Gastroesophageal sphincter (tissue), 4 donors: ENCODE results near the gene GALNT2. TPM values are rescaled to one million over a fixed set of nuclear protein-coding genes. Genes with fewer than 3 reads are reported as not detected.

ENCODE experiments used
- ATAC-seq: fragments of 150-250 bp; one replicate; pipeline ENCODE4 v1.9.1; 2016; ENCODE audit warnings: mild to moderate bottlenecking, moderate library complexity
- H3K27ac ChIP-seq, 4 donors: fragments of 200-600 bp; sonication (generic) in 3 of 4; 1 replicate in 3 of 4; 2 replicates in 1 of 4; pipeline ENCODE4 v1.5.1; 2016 to 2019
- H3K27me3 ChIP-seq: fragments of 200-600 bp; sonication (generic); one replicate; pipeline ENCODE4 v1.5.1; 2019
- H3K36me3 ChIP-seq, 2 donors: fragments of 200-600 bp; sonication (generic); one replicate each; pipeline ENCODE4 v1.5.1; 2019; ENCODE audit warnings: control low read depth in 1 of 2
- H3K4me1 ChIP-seq, 3 donors: fragments of 200-600 bp; sonication (generic); 1 replicate in 2 of 3; 2 replicates in 1 of 3; pipeline ENCODE4 v1.5.1; 2016 to 2019; ENCODE audit warnings: control low read depth in 2 of 3
- H3K4me3 ChIP-seq, 2 donors: fragments of 200-600 bp; sonication (generic); one replicate each; pipeline ENCODE4 v1.5.1; 2019; ENCODE audit warnings: mild to moderate bottlenecking in 1 of 2, moderate library complexity in 1 of 2
- H3K9me3 ChIP-seq, 3 donors: fragments of 200-600 bp; sonication (generic); one replicate each; pipeline ENCODE4 v1.5.1; 2017 to 2019; ENCODE audit warnings: control low read depth in 2 of 3
- CTCF ChIP-seq, 4 experiments: fragments of 200-600 bp in 2 of 4; fragments of 450-650 bp in 2 of 4; sonication (generic) in 1 of 4; IDR thresholded peaks; one replicate each; pipeline ENCODE4 v1.5.1; 2017 to 2019; ENCODE audit warnings: antibody characterized with exemption in 4 of 4, mild to moderate bottlenecking in 2 of 4, moderate library complexity in 2 of 4
- EP300 ChIP-seq: sonication (generic); formaldehyde crosslinking; IDR thresholded peaks from one replicate; pipeline ENCODE4 v1.6.1; 2017; ENCODE audit warnings: antibody characterized with exemption, mild to moderate bottlenecking
- POLR2A ChIP-seq, 2 donors: fragments of 450-650 bp; IDR thresholded peaks; one replicate each; pipeline ENCODE4 v1.6.1; 2017; ENCODE audit warnings: antibody characterized with exemption in 2 of 2, mild to moderate bottlenecking in 2 of 2, moderate library complexity in 1 of 2
- POLR2AphosphoS5 ChIP-seq: sonication (generic); formaldehyde crosslinking; IDR thresholded peaks from one replicate; pipeline ENCODE4 v1.6.1; 2017; ENCODE audit warnings: antibody characterized with exemption
- WGBS, 2 donors: methylation state at CpG; one replicate each; pipeline ENCODE4 v1.1.5; 2018; ENCODE audit warnings: low coverage in 1 of 2; 5-methylcytosine and 5-hydroxymethylcytosine counted together
- total RNA-seq, 4 donors: library from RNA; depleted of rRNA; stranded (reverse); fragments of >200 nt; gene quantifications; one replicate each; pipeline ENCODE4 v1.1.0, GENCODE V29; 2016

The GALNT2 gene
- total RNA-seq, 4 donors from 2014 or later = 95.3 to 160 (median 134) TPM

- ATAC-seq = no peak
- Histone ChIP-seq H3K4me3 (no peak overlapping the region), H3K27me3 (no peaks in the 10 kb centered on the region), H3K4me1 (no peaks in the 10 kb centered on the region), H3K9me3 (no peaks in the 10 kb centered on the region), H3K36me3 (no peaks in the 10 kb centered on the region), H3K27ac (no peak overlapping the region)
- TF ChIP-seq EP300 (no peak), CTCF (IDR thresholded peaks at IDR 0.05) (no peak), POLR2AphosphoS5 (no peak)
- 80 to 81% methylated on average over 4 of the region's 4 CpGs for WGBS, 2 donors
Measured at GRCh38 chr1:230057100-230057499, 9.9 kb upstream of the GALNT2 start.

DNA sequence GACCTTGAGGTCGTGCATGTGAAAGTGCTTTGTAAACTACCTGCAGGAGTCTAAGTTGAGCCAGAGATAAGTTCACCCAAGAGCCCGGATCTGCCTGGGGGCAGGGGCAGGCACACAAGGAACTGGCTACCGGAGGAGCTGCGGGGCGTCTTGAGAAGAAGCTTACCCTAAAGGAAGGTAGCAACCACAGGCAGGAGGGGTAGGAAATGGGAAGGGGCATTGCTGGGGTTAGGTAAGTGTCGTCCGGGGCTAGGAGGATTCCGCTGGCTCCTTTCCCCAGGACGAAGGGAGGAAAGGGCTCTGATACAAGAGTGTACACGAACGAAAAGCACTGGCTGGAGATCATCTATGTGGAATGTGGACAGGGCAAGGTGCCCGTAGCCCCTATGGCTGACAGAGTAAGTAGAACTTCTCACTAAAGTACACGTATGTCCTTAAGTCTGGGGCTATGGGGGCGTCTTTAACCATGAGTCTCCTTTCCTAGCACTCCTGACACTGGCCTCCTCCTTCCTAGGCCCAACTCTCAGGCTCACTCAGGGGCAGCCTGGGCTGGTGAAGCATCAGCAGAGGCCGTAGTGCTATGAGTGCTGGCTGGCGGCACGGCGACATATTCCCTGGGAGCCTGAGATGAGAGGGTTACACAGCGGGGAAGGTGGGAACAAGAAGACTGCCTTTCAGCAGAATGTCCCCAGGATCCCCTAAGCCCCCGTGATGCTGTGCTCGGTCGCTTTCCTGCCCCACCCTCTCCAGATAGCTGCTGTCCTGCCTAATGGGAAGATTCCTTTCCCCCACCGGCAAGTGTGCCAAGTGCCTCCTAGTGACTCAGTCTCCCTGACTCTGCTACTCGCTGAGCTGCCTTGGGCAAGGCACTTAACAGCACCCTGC, 9.1 kb upstream of the GALNT2 start:
- H3K36me3 ChIP-seq = no peaks in the 10 kb centered on the region
- no peak for TF ChIP-seq POLR2A (IDR thresholded peaks at IDR 0.05)
- no peak for TF ChIP-seq EP300
- no peak for TF ChIP-seq CTCF (IDR thresholded peaks at IDR 0.05)
- TF ChIP-seq POLR2AphosphoS5 = no peak
- no peak for ATAC-seq
- H3K27ac ChIP-seq = no peak overlapping the region
- H3K4me3 ChIP-seq = no peak overlapping the region
- no peaks in the 10 kb centered on the region for H3K4me1 ChIP-seq
- 68 to 74% methylated on average over 9 to 14 of the region's 24 CpGs for WGBS, 2 donors
- no peaks in the 10 kb centered on the region for H3K9me3 ChIP-seq
- no peaks in the 10 kb centered on the region for H3K27me3 ChIP-seq

DNA sequence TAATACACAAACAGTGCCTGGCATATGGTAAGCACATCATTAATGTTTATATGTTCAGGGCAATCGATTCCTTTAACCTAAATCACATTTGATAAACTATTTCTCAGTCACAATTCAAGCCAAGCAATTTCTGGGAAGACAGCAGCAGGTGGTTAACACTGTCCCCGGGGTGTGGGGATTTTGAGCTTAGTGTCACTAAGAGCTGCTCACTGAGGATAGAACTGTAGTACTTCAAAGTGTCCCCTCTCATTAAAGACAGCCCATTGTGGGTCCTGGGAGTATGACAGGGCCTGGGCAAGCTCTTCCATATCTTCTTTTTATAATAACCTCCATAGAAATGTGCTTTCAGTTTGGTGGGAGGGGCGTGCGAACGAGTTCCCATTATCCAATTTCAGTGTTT, 8.4 kb upstream of the GALNT2 start:
- Histone ChIP-seq H3K4me1 (no peaks in the 10 kb centered on the region), H3K27ac (no peak overlapping the region), H3K36me3 (no peaks in the 10 kb centered on the region), H3K9me3 (no peaks in the 10 kb centered on the region), H3K4me3 (no peak overlapping the region), H3K27me3 (no peaks in the 10 kb centered on the region)
- TF ChIP-seq POLR2A (IDR thresholded peaks at IDR 0.05) (no peak), POLR2AphosphoS5 (no peak), CTCF (IDR thresholded peaks at IDR 0.05) (no peak)
- WGBS, 2 donors = 92 to 94% methylated on average over 4 to 5 of the region's 5 CpGs
- ATAC-seq = no peak

DNA sequence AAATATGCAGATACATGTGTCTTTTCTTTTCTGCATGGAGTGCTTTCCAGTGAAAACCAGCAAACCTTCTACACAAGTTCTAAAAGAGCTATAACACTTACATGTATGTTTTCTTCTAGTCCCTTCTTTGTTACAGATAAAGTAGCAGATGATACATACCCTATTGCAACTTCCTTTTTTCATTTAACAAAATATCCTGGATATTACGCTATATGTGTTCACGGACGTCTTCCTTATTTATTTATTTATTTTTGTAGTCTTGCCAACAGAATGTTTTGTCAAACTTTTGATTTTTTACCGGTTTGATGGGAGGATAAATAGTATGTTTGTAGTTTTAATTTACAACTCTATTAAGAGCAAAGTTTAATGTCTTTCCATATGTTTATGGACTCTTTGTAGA, 5.2 kb upstream of the GALNT2 start:
- no peak overlapping the region for H3K27ac ChIP-seq
- H3K36me3 ChIP-seq = no peaks in the 10 kb centered on the region
- H3K27me3 ChIP-seq = no peaks in the 10 kb centered on the region
- H3K4me3 ChIP-seq = no peak overlapping the region
- peaks cover 0 to 11% (median 0%) of the 10 kb centered on the region in 3 donors for H3K4me1 ChIP-seq
- WGBS, 2 donors = 85 to 93% methylated on average over 4 of the region's 4 CpGs
- TF ChIP-seq CTCF (IDR thresholded peaks at IDR 0.05) (no peak), POLR2AphosphoS5 (no peak), POLR2A (IDR thresholded peaks at IDR 0.05) (no peak), EP300 (no peak)
- H3K9me3 ChIP-seq = no peaks in the 10 kb centered on the region
- no peak for ATAC-seq

DNA sequence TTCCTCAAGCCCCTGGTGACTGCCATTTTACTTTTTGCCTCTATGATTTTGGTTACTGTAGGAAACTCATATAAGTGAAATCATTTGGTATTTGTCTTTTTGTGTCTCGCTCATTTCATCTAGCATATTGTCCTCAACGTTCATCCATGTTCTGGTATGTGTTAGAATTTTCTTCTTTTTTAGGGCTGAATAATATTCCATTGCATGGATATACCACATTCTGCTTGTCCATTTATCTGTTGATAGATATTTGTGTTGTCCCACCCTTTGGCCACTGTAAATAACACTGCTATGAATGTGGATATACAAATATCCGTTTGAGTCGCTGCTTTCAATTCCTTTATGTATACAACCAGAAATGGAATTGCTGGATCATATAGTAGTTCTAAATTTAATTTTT, 4.5 kb upstream of the GALNT2 start:
- Histone ChIP-seq H3K4me1 (peaks cover 0 to 11% (median 0%) of the 10 kb centered on the region in 3 donors), H3K27me3 (no peaks in the 10 kb centered on the region), H3K36me3 (no peaks in the 10 kb centered on the region), H3K4me3 (no peak overlapping the region), H3K27ac (no peak overlapping the region), H3K9me3 (no peaks in the 10 kb centered on the region)
- WGBS, 2 donors = 72 to 96% methylated on average over 4 of the region's 4 CpGs
- TF ChIP-seq POLR2AphosphoS5 = no peak
- no peak for TF ChIP-seq CTCF (IDR thresholded peaks at IDR 0.05)
- no peak for TF ChIP-seq POLR2A (IDR thresholded peaks at IDR 0.05)
- no peak for TF ChIP-seq EP300
- ATAC-seq = no peak
